ENCODE measurements around the gene AK1. TPM values are rescaled to one million over a fixed set of nuclear protein-coding genes. Genes with fewer than 3 reads are reported as not detected.

AK1 gene
- polyA plus RNA-seq, 1 of the 3 experiments (the other 2 are of a cell fraction) = 125 TPM

GRCh38 chr9:127854960-127855359 is 22.5 kb downstream of the AK1 start (continued):
- TF ChIP-seq TEAD4 (IDR thresholded peaks at IDR 0.05; ENCODE audit: borderline replicate concordance, insufficient read depth) = no peak
- TF ChIP-seq RXRA (IDR thresholded peaks at IDR 0.05; ENCODE audit: borderline replicate concordance, low read depth) = no peak
- no peak for TF ChIP-seq GATA2 (CRISPR knock-in tag; IDR thresholded peaks at IDR 0.05)

GRCh38 chr9:127854184-127854806 is 23.2 kb downstream of the AK1 start, which contains the start of gene ENG:
ENG (minus strand) TSS chr9:127854658; CDS start chr9:127854355, 303 bp downstream.
- no peaks in the 10 kb centered on the region for H3K27me3 ChIP-seq (ENCODE audit: insufficient read depth)
- WGBS (ENCODE audit: low lambda C conversion rate) = 19% methylated on average over 21 of the region's 37 CpGs
- no peaks in the 10 kb centered on the region for H4K20me1 ChIP-seq (ENCODE audit: insufficient read depth)
- peak within 1 kb of the TSS; percentile 69; the same call in 1 of the 2 replicates for H2AFZ ChIP-seq (ENCODE audit: low read depth)
- H3K4me1 ChIP-seq (ENCODE audit: control insufficient read depth in 1 of 2, insufficient read depth in 2 of 2, low read depth in 1 of 2, low read length in 1 of 2) = peaks cover 6 to 33% of the 10 kb centered on the region in 2 experiments; a peak in 2 of 4 replicates
- H3K9me2 ChIP-seq = no peaks in the 10 kb centered on the region
- H3K4me3 ChIP-seq (ENCODE audit: low read depth in 2 of 2, low read length in 1 of 2) = peak within 1 kb of the TSS; percentile 62 to 81
- H3K27ac ChIP-seq (ENCODE audit: low read depth in 2 of 2, low read length in 1 of 2) = peak within 1 kb of the TSS; percentile 58 to 86; a peak in 3 of 4 replicates
- peak; percentile 85 for DNase-seq
- ChIA-PET POLR2A (interaction anchor here (0.9 to 1.8 kb wide), 4 partner anchors 9 to 193 kb away, joined by 3 to 5 read pairs (median 3); no protein-coding TSS in a partner anchor), CTCF (interaction anchor here (0.7 to 10.9 kb wide), 14 partner anchors 9 to 264 kb away, joined by 3 to 116 read pairs (median 4); partner anchors contain the start of genes AK1 and TOR2A)
- H3K4me2 ChIP-seq = peak within 1 kb of the TSS; percentile 96
- peaks cover 0 to 5% of the 10 kb centered on the region in 2 experiments for H3K36me3 ChIP-seq (replicated peaks in 1 of 2; ENCODE audit: control insufficient read depth in 1 of 2, insufficient read depth in 2 of 2, low read length in 1 of 2)
- peaks cover 49% of the 10 kb centered on the region for H3K79me2 ChIP-seq (ENCODE audit: insufficient read depth)
- peaks cover 7% of the 10 kb centered on the region; the same call in 1 of the 2 replicates for H3K9me3 ChIP-seq
- H3K9ac ChIP-seq = peak within 1 kb of the TSS; percentile 70
- H3F3A ChIP-seq (replicated peaks; ENCODE audit: insufficient read depth) = no peaks in the 10 kb centered on the region
- no peak for TF ChIP-seq JUND (IDR thresholded peaks at IDR 0.05)
- peak; percentile 49; the same call in 1 of the 2 replicates for TF ChIP-seq POLR2AphosphoS5 (IDR thresholded peaks at IDR 0.05; ENCODE audit: low read depth, low read length)
- TF ChIP-seq MEF2A (IDR thresholded peaks at IDR 0.05; ENCODE audit: borderline replicate concordance, low read depth) = no peak
- TF ChIP-seq MXI1 (IDR thresholded peaks at IDR 0.05; ENCODE audit: low read depth, low read length) = peak; percentile 90
- no peak for TF ChIP-seq RXRA (IDR thresholded peaks at IDR 0.05; ENCODE audit: borderline replicate concordance, low read depth)
- no peak for TF ChIP-seq TAF1 (IDR thresholded peaks at IDR 0.05; ENCODE audit: borderline replicate concordance, low read depth, low read length)
- peak; percentile 15; the same call in 1 of the 2 replicates for TF ChIP-seq SIN3A (IDR thresholded peaks at IDR 0.05; ENCODE audit: borderline replicate concordance, low read depth, low read length)
- TF ChIP-seq USF1 (IDR thresholded peaks at IDR 0.05; ENCODE audit: borderline replicate concordance, low read depth) = peak; percentile 59
- 0 out of 2 replicates have a peak, but pooled peaks have one; percentile 5 for TF ChIP-seq REST (IDR thresholded peaks at IDR 0.05; ENCODE audit: low read depth, low read length)
- no peak for TF ChIP-seq RCOR1 (IDR thresholded peaks at IDR 0.05; ENCODE audit: low read length)
- no peak for TF ChIP-seq ZBTB33 (IDR thresholded peaks at IDR 0.05; ENCODE audit: borderline replicate concordance, low read depth)
- TF ChIP-seq USF2 (IDR thresholded peaks at IDR 0.05; ENCODE audit: borderline replicate concordance, low read depth, low read length) = no peak
- no peak for TF ChIP-seq RAD21 (IDR thresholded peaks at IDR 0.05; ENCODE audit: low read length)
- TF ChIP-seq GABPA (IDR thresholded peaks at IDR 0.05; ENCODE audit: low read depth) = no peak
- no peak for TF ChIP-seq YY1 (IDR thresholded peaks at IDR 0.05; ENCODE audit: low read depth)
- TF ChIP-seq NFIC (IDR thresholded peaks at IDR 0.05; ENCODE audit: borderline replicate concordance) = peak; percentile 27; the same call in 1 of the 2 replicates
- no peak for TF ChIP-seq SMC3 (IDR thresholded peaks at IDR 0.05; ENCODE audit: low read depth, low read length)
- 0 out of 2 replicates have a peak, but pooled peaks have one; percentile 40 for TF ChIP-seq ELF1 (IDR thresholded peaks at IDR 0.05)
- TF ChIP-seq EP300 (IDR thresholded peaks at IDR 0.05; ENCODE audit: borderline replicate concordance in 1 of 2, low read depth in 1 of 2, low read length in 1 of 2) = no peak
- TF ChIP-seq TEAD4 (IDR thresholded peaks at IDR 0.05; ENCODE audit: borderline replicate concordance, insufficient read depth) = no peak
- TF ChIP-seq EZH2phosphoT487 (IDR thresholded peaks at IDR 0.05; ENCODE audit: borderline replicate concordance, low read depth) = no peak
- no peak for TF ChIP-seq RFX5 (IDR thresholded peaks at IDR 0.05; ENCODE audit: low read length)
- TF ChIP-seq GATA2 (CRISPR knock-in tag; IDR thresholded peaks at IDR 0.05) = no peak
